Measurements from ENCODE around the gene OR13C5. TPM values are rescaled to one million over a fixed set of nuclear protein-coding genes. Genes with fewer than 3 reads are reported as not detected.

The OR13C5 gene
- total and polyA plus RNA-seq, 2 of the 13 experiments (the other 11 are each of a cell fraction or from before 2014, with no cell fraction given), result not detected

- no peak overlapping the region for H2AFZ ChIP-seq (ENCODE audit: low read length)
- H3K4me3 ChIP-seq (replicated peaks in 1 of 3; ENCODE audit: insufficient read depth in 1 of 3, low read depth in 2 of 3, low read length in 3 of 3), result no peak overlapping the region
- H3K9me3 ChIP-seq (ENCODE audit: low read length), result no peaks in the 10 kb centered on the region; the same call in 1 of the 2 replicates
- ChIA-PET CTCF (ENCODE audit: low intra/inter-chr PET ratio, low total read pairs) (no interaction called here), POLR2A (no interaction called here)
- no peaks in the 10 kb centered on the region for H3K4me1 ChIP-seq (ENCODE audit: insufficient read depth, low read length)
- DNase-seq (ENCODE audit: low spot score) (no peak), ATAC-seq (no peak), FAIRE-seq (no peak)
- intact Hi-C loops (cut with micrococcal nuclease; ENCODE audit: unreplicated experiment) (no loop called here), in situ Hi-C loops (cut with HindIII; ENCODE audit: extremely low pct_ligation_motif_present, low pct_unique_long_range_greater_than_20kb) (no loop called here)
- no peaks in the 10 kb centered on the region for H3K79me2 ChIP-seq (ENCODE audit: insufficient read depth, low read length)
- H3K9ac ChIP-seq (ENCODE audit: insufficient read depth, low read depth, low read length), result no peak overlapping the region
- no peaks in the 10 kb centered on the region for H4K20me1 ChIP-seq (ENCODE audit: insufficient read depth, low read length)
- no TSS peak for BruUV-seq (replicated peaks)
- H3K27ac ChIP-seq (ENCODE audit: extremely low read length, insufficient read depth, low read length), result no peak overlapping the region
- H3K4me2 ChIP-seq (ENCODE audit: low read depth, low read length), result no peak overlapping the region
- 5% methylated on average over 2 of the region's 2 CpGs for WGBS (ENCODE audit: low lambda C conversion rate)
- no peak for TF ChIP-seq ZNF329 (CRISPR knock-in tag; IDR thresholded peaks at IDR 0.05; ENCODE audit: low read depth)
- no peak for TF ChIP-seq POGZ (CRISPR knock-in tag; IDR thresholded peaks at IDR 0.05)
- TF ChIP-seq BRCA1 (CRISPR knock-in tag; IDR thresholded peaks at IDR 0.05), result no peak
- TF ChIP-seq KDM5A (IDR thresholded peaks at IDR 0.05; ENCODE audit: borderline replicate concordance, low read length), result no peak
- no peak for TF ChIP-seq ZFP41 (CRISPR knock-in tag; IDR thresholded peaks at IDR 0.05; ENCODE audit: borderline replicate concordance)
- no peak for TF ChIP-seq TSC22D2 (CRISPR knock-in tag; IDR thresholded peaks at IDR 0.05; ENCODE audit: borderline replicate concordance)
- TF ChIP-seq MZF1 (CRISPR knock-in tag; IDR thresholded peaks at IDR 0.05; ENCODE audit: borderline replicate concordance), result no peak
- TF ChIP-seq ZNF570 (CRISPR knock-in tag; IDR thresholded peaks at IDR 0.05; ENCODE audit: borderline replicate concordance), result no peak
- no peak for TF ChIP-seq ZFX (CRISPR knock-in tag; IDR thresholded peaks at IDR 0.05; ENCODE audit: low read depth)
- no peak for TF ChIP-seq HOXA7 (CRISPR knock-in tag; IDR thresholded peaks at IDR 0.05)
- TF ChIP-seq, protein P1, sequence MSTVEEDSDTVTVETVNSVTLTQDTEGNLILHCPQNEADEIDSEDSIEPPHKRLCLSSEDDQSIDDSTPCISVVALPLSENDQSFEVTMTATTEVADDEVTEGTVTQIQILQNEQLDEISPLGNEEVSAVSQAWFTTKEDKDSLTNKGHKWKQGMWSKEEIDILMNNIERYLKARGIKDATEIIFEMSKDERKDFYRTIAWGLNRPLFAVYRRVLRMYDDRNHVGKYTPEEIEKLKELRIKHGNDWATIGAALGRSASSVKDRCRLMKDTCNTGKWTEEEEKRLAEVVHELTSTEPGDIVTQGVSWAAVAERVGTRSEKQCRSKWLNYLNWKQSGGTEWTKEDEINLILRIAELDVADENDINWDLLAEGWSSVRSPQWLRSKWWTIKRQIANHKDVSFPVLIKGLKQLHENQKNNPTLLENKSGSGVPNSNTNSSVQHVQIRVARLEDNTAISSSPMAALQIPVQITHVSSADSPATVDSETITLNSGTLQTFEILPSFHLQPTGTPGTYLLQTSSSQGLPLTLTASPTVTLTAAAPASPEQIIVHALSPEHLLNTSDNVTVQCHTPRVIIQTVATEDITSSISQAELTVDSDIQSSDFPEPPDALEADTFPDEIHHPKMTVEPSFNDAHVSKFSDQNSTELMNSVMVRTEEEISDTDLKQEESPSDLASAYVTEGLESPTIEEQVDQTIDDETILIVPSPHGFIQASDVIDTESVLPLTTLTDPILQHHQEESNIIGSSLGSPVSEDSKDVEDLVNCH (CRISPR knock-in tag; IDR thresholded peaks at IDR 0.05), result no peak
- no peak for TF ChIP-seq ZNF30 (CRISPR knock-in tag; IDR thresholded peaks at IDR 0.05)
- TF ChIP-seq ZNF564 (CRISPR knock-in tag; IDR thresholded peaks at IDR 0.05), result no peak
- TF ChIP-seq ATF5 (CRISPR knock-in tag; IDR thresholded peaks at IDR 0.05; ENCODE audit: low read depth), result no peak
- no peak for TF ChIP-seq ZKSCAN5 (CRISPR knock-in tag; IDR thresholded peaks at IDR 0.05)
- no peak for TF ChIP-seq AKAP8 (CRISPR knock-in tag; IDR thresholded peaks at IDR 0.05)
- TF ChIP-seq, protein P2, sequence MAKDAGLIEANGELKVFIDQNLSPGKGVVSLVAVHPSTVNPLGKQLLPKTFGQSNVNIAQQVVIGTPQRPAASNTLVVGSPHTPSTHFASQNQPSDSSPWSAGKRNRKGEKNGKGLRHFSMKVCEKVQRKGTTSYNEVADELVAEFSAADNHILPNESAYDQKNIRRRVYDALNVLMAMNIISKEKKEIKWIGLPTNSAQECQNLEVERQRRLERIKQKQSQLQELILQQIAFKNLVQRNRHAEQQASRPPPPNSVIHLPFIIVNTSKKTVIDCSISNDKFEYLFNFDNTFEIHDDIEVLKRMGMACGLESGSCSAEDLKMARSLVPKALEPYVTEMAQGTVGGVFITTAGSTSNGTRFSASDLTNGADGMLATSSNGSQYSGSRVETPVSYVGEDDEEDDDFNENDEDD (CRISPR knock-in tag; IDR thresholded peaks at IDR 0.05; ENCODE audit: borderline replicate concordance), result no peak
- H3K36me3 ChIP-seq (replicated peaks in 1 of 2; ENCODE audit: control insufficient read depth in 1 of 2, insufficient read depth in 2 of 2, low read length in 2 of 2), result no peaks in the 10 kb centered on the region
- H3K27me3 ChIP-seq (ENCODE audit: control insufficient read depth in 1 of 2, insufficient read depth in 2 of 2, low read length in 2 of 2), result no peaks in the 10 kb centered on the region
These were observed 23.8 kb downstream of the OR13C5 start for GRCh38 chr9:104575456-104575855.

Data from HepG2 (cell line).